ENCODE measurements around the gene TMEM178A.

Gene TMEM178A

GRCh38 chr2:39755466-39755865 lies 89.7 kb downstream of the TMEM178A start:
- H3K27ac ChIP-seq (ENCODE audit: low read depth, low read length), result no peak overlapping the region
- H3K4me3 ChIP-seq (ENCODE audit: low read depth in 1 of 5, low read length in 5 of 5), result no peak overlapping the region
- H3K9ac ChIP-seq (ENCODE audit: low read length in 5 of 5), result no peak overlapping the region
- no peaks in the 10 kb centered on the region for H3K4me1 ChIP-seq (ENCODE audit: control insufficient read depth in 5 of 5, insufficient read depth in 5 of 5, low read length in 5 of 5)
- H3K36me3 ChIP-seq (ENCODE audit: control insufficient read depth in 5 of 5, insufficient read depth in 5 of 5, low read length in 5 of 5), result peaks cover 61 to 78% (median 73%) of the 10 kb centered on the region in 5 donors
- H3K9me3 ChIP-seq (ENCODE audit: control insufficient read depth in 5 of 5, low read length in 5 of 5), result no peaks in the 10 kb centered on the region
- H3K27me3 ChIP-seq (ENCODE audit: control insufficient read depth in 5 of 5, insufficient read depth in 4 of 5, low read length in 5 of 5), result no peaks in the 10 kb centered on the region

- H3K4me3 ChIP-seq (ENCODE audit: low read depth in 1 of 5, low read length in 5 of 5), result no peak overlapping the region
- H3K9me3 ChIP-seq (ENCODE audit: control insufficient read depth in 5 of 5, low read length in 5 of 5), result no peaks in the 10 kb centered on the region
- H3K27me3 ChIP-seq (ENCODE audit: control insufficient read depth in 5 of 5, insufficient read depth in 4 of 5, low read length in 5 of 5), result no peaks in the 10 kb centered on the region
- no peaks in the 10 kb centered on the region for H3K4me1 ChIP-seq (ENCODE audit: control insufficient read depth in 5 of 5, insufficient read depth in 5 of 5, low read length in 5 of 5)
- H3K9ac ChIP-seq (ENCODE audit: low read length in 5 of 5), result no peak overlapping the region
- no peak overlapping the region for H3K27ac ChIP-seq (ENCODE audit: low read depth, low read length)
- H3K36me3 ChIP-seq (ENCODE audit: control insufficient read depth in 5 of 5, insufficient read depth in 5 of 5, low read length in 5 of 5), result peaks cover 57 to 78% (median 72%) of the 10 kb centered on the region in 5 donors
Measured at GRCh38 chr2:39757156-39757555, 91.4 kb downstream of the TMEM178A start.

DNA sequence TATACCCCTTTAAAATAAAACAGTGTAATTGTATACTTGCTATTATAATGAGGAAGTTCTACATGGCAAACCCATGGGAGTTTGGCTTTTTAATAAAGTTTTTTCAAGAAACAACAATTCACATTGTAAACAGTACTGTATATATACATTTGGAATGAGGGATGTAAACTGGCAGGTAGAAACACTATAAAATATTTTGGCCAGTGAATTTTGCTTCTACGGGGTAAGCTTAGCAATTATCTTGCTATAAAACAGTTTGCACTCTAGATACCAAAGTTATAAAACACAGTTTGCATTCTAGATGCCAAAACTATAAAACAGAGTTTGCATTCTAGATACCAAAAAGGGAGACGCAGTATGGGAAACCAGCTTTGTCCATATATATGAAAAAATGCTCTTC lies 96.7 kb downstream of the TMEM178A start:
- no peak overlapping the region for H3K4me3 ChIP-seq (ENCODE audit: low read depth in 1 of 5, low read length in 5 of 5)
- H3K27ac ChIP-seq (ENCODE audit: low read depth, low read length), result no peak overlapping the region
- H3K36me3 ChIP-seq (ENCODE audit: control insufficient read depth in 5 of 5, insufficient read depth in 5 of 5, low read length in 5 of 5), result peaks cover 25 to 54% (median 45%) of the 10 kb centered on the region in 5 donors
- no peaks in the 10 kb centered on the region for H3K4me1 ChIP-seq (ENCODE audit: control insufficient read depth in 5 of 5, insufficient read depth in 5 of 5, low read length in 5 of 5)
- no peaks in the 10 kb centered on the region for H3K9me3 ChIP-seq (ENCODE audit: control insufficient read depth in 5 of 5, low read length in 5 of 5)
- H3K9ac ChIP-seq (ENCODE audit: low read length in 5 of 5), result no peak overlapping the region
- H3K27me3 ChIP-seq (ENCODE audit: control insufficient read depth in 5 of 5, insufficient read depth in 4 of 5, low read length in 5 of 5), result no peaks in the 10 kb centered on the region
